Stimulated activated CD8-positive, alpha-beta memory T cell treated with anti-CD3 and anti-CD28 coated beads, Interleukin-4, amount 100 ng/mL, for 48 hours (primary cell): ENCODE data around the gene RUNX1.

Experiments used
- DNase-seq: peaks from one replicate; pipeline ENCODE4 v3.0.0-alpha.2; 2020

The RUNX1 gene

GRCh38 chr21:34871026-34871908, 177.8 kb downstream of the RUNX1 start:
- no peak for DNase-seq

- no peak for DNase-seq
Measured at GRCh38 chr21:34870246-34870645, 178.9 kb downstream of the RUNX1 start.

- DNase-seq = no peak
Measured at GRCh38 chr21:34869545-34869944, 179.6 kb downstream of the RUNX1 start.

GRCh38 chr21:34867785-34868184, 181.3 kb downstream of the RUNX1 start:
- DNase-seq = no peak

GRCh38 chr21:34865400-34866241, 183.5 kb downstream of the RUNX1 start:
- peak; percentile 41 for DNase-seq

GRCh38 chr21:34864370-34865149, 184.5 kb downstream of the RUNX1 start:
- no peak for DNase-seq

GRCh38 chr21:34862951-34863350, 186.2 kb downstream of the RUNX1 start:
- DNase-seq = no peak

- no peak for DNase-seq
Measured at GRCh38 chr21:34861258-34861657, 187.8 kb downstream of the RUNX1 start.

- no peak for DNase-seq
Measured at GRCh38 chr21:34859976-34860653, 189.0 kb downstream of the RUNX1 start.

- DNase-seq = no peak
Measured at GRCh38 chr21:34858559-34858958, 190.5 kb downstream of the RUNX1 start.

GRCh38 chr21:34857874-34858273, 191.2 kb downstream of the RUNX1 start:
- no peak for DNase-seq

- no peak for DNase-seq
Measured at GRCh38 chr21:34857122-34857713, 191.9 kb downstream of the RUNX1 start.

GRCh38 chr21:34852448-34852847, 196.7 kb downstream of the RUNX1 start:
- DNase-seq = no peak

GRCh38 chr21:34850166-34850690, 198.9 kb downstream of the RUNX1 start:
- no peak for DNase-seq

- no peak for DNase-seq
Measured at GRCh38 chr21:34846601-34847112, 202.4 kb downstream of the RUNX1 start.

GRCh38 chr21:34845521-34846451, 203.3 kb downstream of the RUNX1 start:
- DNase-seq = peak; percentile 54

- DNase-seq = no peak
Measured at GRCh38 chr21:34844924-34845238, 204.2 kb downstream of the RUNX1 start.

GRCh38 chr21:34844013-34844923, 204.8 kb downstream of the RUNX1 start:
- no peak for DNase-seq

- no peak for DNase-seq
Measured at GRCh38 chr21:34843562-34843961, 205.5 kb downstream of the RUNX1 start.
